ENCODE results near the gene ZNF26.

- TF ChIP-seq CTCF (IDR thresholded peaks at IDR 0.05), result no peak
- no peak for TF ChIP-seq REST (IDR thresholded peaks at IDR 0.05; ENCODE audit: insufficient read depth in 1 of 2, low read depth in 2 of 2, low read length in 1 of 2)
- no peak for TF ChIP-seq SIN3A (IDR thresholded peaks at IDR 0.05; ENCODE audit: borderline replicate concordance, insufficient read depth, low read depth, low read length)
These were observed 44.7 kb upstream of the ZNF26 start for GRCh38 chr12:132941336-132941954.
